IMR-90 (cell line): ENCODE measurements around the gene TBC1D4. TPM values are rescaled to one million over a fixed set of nuclear protein-coding genes. Genes with fewer than 3 reads are reported as not detected.

ENCODE experiments used
- ATAC-seq: fragments of 200-7000 bp; cut with Tn5 transposase; 2 replicates; pipeline ENCODE4 v1.9.1; 2020; ENCODE audit warnings: low read depth, mild to moderate bottlenecking, moderate library complexity
- BruUV-seq: library from RNA; stranded (reverse); fragments of 400-500 nt; replicated peaks from 2 replicates; lab custom pipeline; 2021; lab: Mats Ljungman, UMichigan
- CTCF ChIA-PET: fragments of 300-600 bp; formaldehyde crosslinking; extraction: SDS; loops from one replicate; lab custom pipeline; 2021; ENCODE audit warnings: antibody characterized with exemption; lab: Yijun Ruan, JAX
- POLR2A ChIA-PET: fragments of 300-600 bp; sonication (Branson Sonifier 250); formaldehyde crosslinking; loops from one replicate; lab custom pipeline; 2022; ENCODE audit warnings: antibody characterized with exemption; ENCODE audit not compliant: unreplicated experiment; lab: Charles Lee
- DNase-seq: peaks from one replicate; pipeline ENCODE4 v3.0.0; 2013
- H2AFZ ChIP-seq: replicated peaks from 2 replicates; pipeline ENCODE3; 2013; ENCODE audit warnings: low read length, mild to moderate bottlenecking; ENCODE audit not compliant: poor library complexity
- H2AK5ac ChIP-seq: 2 replicates; pipeline ENCODE4 v1.6.1; 2013; ENCODE audit warnings: low read depth, low read length, inconsistent platforms
- H2AK9ac ChIP-seq: replicated peaks from 2 replicates; pipeline ENCODE3; 2013; ENCODE audit warnings: mild to moderate bottlenecking, low read depth, low read length, moderate library complexity; ENCODE audit not compliant: poor library complexity
- H2BK120ac ChIP-seq: 2 replicates; pipeline ENCODE4 v1.6.1; 2013; ENCODE audit warnings: low read depth, low read length, inconsistent platforms
- H2BK15ac ChIP-seq: 3 replicates; pipeline ENCODE4 v1.6.1; 2013; ENCODE audit warnings: low read depth, low read length, inconsistent platforms
- H2BK20ac ChIP-seq: 2 replicates; pipeline ENCODE4 v1.6.1; 2013; ENCODE audit warnings: low read depth, mild to moderate bottlenecking, inconsistent platforms, low read length, moderate library complexity
- H2BK5ac ChIP-seq: 2 replicates; pipeline ENCODE4 v1.6.1; 2013; ENCODE audit warnings: mild to moderate bottlenecking, low read depth, low read length, inconsistent platforms; ENCODE audit not compliant: poor library complexity, severe bottlenecking
- H3K14ac ChIP-seq: replicated peaks from 2 replicates; pipeline ENCODE4 v1.6.1; 2013; ENCODE audit warnings: low read depth, low read length, inconsistent platforms
- H3K18ac ChIP-seq: 2 replicates; pipeline ENCODE4 v1.6.1; 2013; ENCODE audit warnings: low read depth, low read length, control low read depth
- H3K23ac ChIP-seq: 2 replicates; pipeline ENCODE4 v1.6.1; 2013; ENCODE audit warnings: low read depth, low read length, inconsistent platforms
- H3K27ac ChIP-seq: 2 replicates; pipeline ENCODE4 v1.5.1; 2013; ENCODE audit warnings: mild to moderate bottlenecking, control low read depth, low read length; ENCODE audit not compliant: insufficient read depth
- H3K27me3 ChIP-seq: 2 replicates; pipeline ENCODE4 v1.6.1; 2013; ENCODE audit warnings: low read length; ENCODE audit not compliant: control insufficient read depth, insufficient read depth
- H3K36me3 ChIP-seq: 2 replicates; pipeline ENCODE4 v1.6.1; 2013; ENCODE audit warnings: low read length, mixed read lengths; ENCODE audit not compliant: control insufficient read depth, insufficient read depth
- H3K4ac ChIP-seq: 2 replicates; pipeline ENCODE4 v1.6.1; 2013; ENCODE audit warnings: low read depth, low read length, inconsistent platforms
- H3K4me1 ChIP-seq: 2 replicates; pipeline ENCODE4 v1.6.1; 2013; ENCODE audit warnings: low read length, mixed read lengths; ENCODE audit not compliant: control insufficient read depth, insufficient read depth
- H3K4me2 ChIP-seq: 2 replicates; pipeline ENCODE4 v1.6.1; 2013; ENCODE audit warnings: low read depth, mild to moderate bottlenecking, control low read depth, low read length, moderate library complexity
- H3K4me3 ChIP-seq: 2 replicates; pipeline ENCODE4 v1.5.1; 2013; ENCODE audit warnings: low read depth, mild to moderate bottlenecking, control low read depth, low read length, moderate library complexity; ENCODE audit not compliant: insufficient read depth
- H3K56ac ChIP-seq: 2 replicates; pipeline ENCODE4 v1.6.1; 2013; ENCODE audit warnings: low read length, inconsistent platforms; ENCODE audit not compliant: insufficient read depth; ENCODE audit errors: extremely low read depth
- H3K79me1 ChIP-seq, 2 experiments: 2 replicates each; pipeline ENCODE4 v1.6.1; 2013; ENCODE audit warnings: low read length in 2 of 2, inconsistent platforms in 1 of 2, low read depth in 1 of 2
- H3K9ac ChIP-seq: 2 replicates; pipeline ENCODE4 v1.6.1; 2013; ENCODE audit warnings: low read depth, low read length, control low read depth
- H3K9me1 ChIP-seq: 2 replicates; pipeline ENCODE4 v1.6.1; 2013; ENCODE audit warnings: low read length, inconsistent platforms; ENCODE audit not compliant: insufficient read depth
- H3K9me3 ChIP-seq: 2 replicates; pipeline ENCODE4 v1.6.1; 2013; ENCODE audit warnings: low read length; ENCODE audit not compliant: control insufficient read depth, insufficient read depth
- H4K20me1 ChIP-seq: 2 replicates; pipeline ENCODE4 v1.6.1; 2013; ENCODE audit warnings: low read length, inconsistent platforms; ENCODE audit not compliant: insufficient read depth
- H4K5ac ChIP-seq: 2 replicates; pipeline ENCODE4 v1.6.1; 2013; ENCODE audit warnings: mild to moderate bottlenecking, low read depth, low read length, control low read depth
- H4K8ac ChIP-seq, 2 experiments: 2 replicates each; pipeline ENCODE4 v1.6.1; 2013; ENCODE audit warnings: low read depth in 2 of 2, low read length in 2 of 2, control low read depth in 1 of 2, inconsistent platforms in 1 of 2
- H4K91ac ChIP-seq: 2 replicates; pipeline ENCODE4 v1.6.1; 2013; ENCODE audit warnings: low read depth, low read length, inconsistent platforms; ENCODE audit not compliant: insufficient read depth
- BHLHE40 ChIP-seq: fragments of 150-350 bp; IDR thresholded peaks from 2 replicates; pipeline ENCODE4 v1.6.1; 2016; ENCODE audit warnings: mild to moderate bottlenecking, low read depth, low read length
- CHD1 ChIP-seq: IDR thresholded peaks from 2 replicates; pipeline ENCODE4 v1.6.1; 2012; ENCODE audit warnings: low read depth, low read length, improper control_type of control experiment
- FOS ChIP-seq: fragments of 150-350 bp; IDR thresholded peaks from 2 replicates; pipeline ENCODE4 v1.6.1; 2016; ENCODE audit warnings: low read depth, low read length
- RFX5 ChIP-seq: IDR thresholded peaks from 2 replicates; pipeline ENCODE4 v1.8.0; 2012; ENCODE audit warnings: low read depth, mild to moderate bottlenecking, low read length, moderate library complexity
- SMC3 ChIP-seq: fragments of 150-350 bp; IDR thresholded peaks from 2 replicates; pipeline ENCODE4 v1.6.1; 2016; ENCODE audit warnings: low read depth, mild to moderate bottlenecking, antibody characterized with exemption, low read length, moderate library complexity
- WGBS, 2 experiments: methylation state at CpG; one replicate each; pipeline versions ENCODE4 v1.1.5 to v1.1.7; 2013; ENCODE audit warnings: missing lambda C conversion rate in 2 of 2; ENCODE audit not compliant: insufficient read length in 1 of 2; ENCODE audit errors: extremely low coverage in 2 of 2; 5-methylcytosine and 5-hydroxymethylcytosine counted together
- dilution Hi-C: fragments of 300-500 bp; cut with HindIII; formaldehyde crosslinking; loops from one replicate; pipeline ENCODE4 v1.14.3; 2018; ENCODE audit warnings: low sequenced_read_pairs; ENCODE audit not compliant: unreplicated experiment
- in situ Hi-C: fragments of 300-500 bp; cut with MboI; formaldehyde crosslinking; loops from 3 replicates; pipeline ENCODE4 v1.14.3; 2019; ENCODE audit warnings: low sequenced_read_pairs, inconsistent platforms, mixed read lengths
- intact Hi-C: fragments of 100-400 bp; cut with micrococcal nuclease; formaldehyde crosslinking; loops from 2 replicates; pipeline ENCODE4 v1.10.0; 2022
- polyA plus RNA-seq, 3 experiments: library from polyadenylated mRNA; depleted of rRNA; stranded (reverse); fragments of >200 nt; gene quantifications; 2 replicates each; pipeline ENCODE4 v1.2.3, GENCODE V29; 2012; ENCODE audit warnings: low replicate concordance in 1 of 3
- total RNA-seq: library from RNA; depleted of rRNA; stranded (reverse); fragments of >200 nt; gene quantifications from 2 replicates; pipeline ENCODE4 v1.2.3, GENCODE V29; 2012
- TF ChIP-seq, protein P1 (sequence below): fragments of 150-350 bp; IDR thresholded peaks from 2 replicates; pipeline ENCODE4 v1.6.1; 2016; ENCODE audit warnings: low read depth, mild to moderate bottlenecking, low read length, moderate library complexity, borderline replicate concordance
- TF ChIP-seq, protein P2 (sequence below): fragments of 150-350 bp; IDR thresholded peaks from 2 replicates; pipeline ENCODE4 v1.6.1; 2017; ENCODE audit warnings: mild to moderate bottlenecking, antibody characterized with exemption, low read length, low read depth

TBC1D4 gene
- total and polyA plus RNA-seq, 2 of the 4 experiments (the other 2 are of a cell fraction) = 7.5 to 22.8 TPM

DNA sequence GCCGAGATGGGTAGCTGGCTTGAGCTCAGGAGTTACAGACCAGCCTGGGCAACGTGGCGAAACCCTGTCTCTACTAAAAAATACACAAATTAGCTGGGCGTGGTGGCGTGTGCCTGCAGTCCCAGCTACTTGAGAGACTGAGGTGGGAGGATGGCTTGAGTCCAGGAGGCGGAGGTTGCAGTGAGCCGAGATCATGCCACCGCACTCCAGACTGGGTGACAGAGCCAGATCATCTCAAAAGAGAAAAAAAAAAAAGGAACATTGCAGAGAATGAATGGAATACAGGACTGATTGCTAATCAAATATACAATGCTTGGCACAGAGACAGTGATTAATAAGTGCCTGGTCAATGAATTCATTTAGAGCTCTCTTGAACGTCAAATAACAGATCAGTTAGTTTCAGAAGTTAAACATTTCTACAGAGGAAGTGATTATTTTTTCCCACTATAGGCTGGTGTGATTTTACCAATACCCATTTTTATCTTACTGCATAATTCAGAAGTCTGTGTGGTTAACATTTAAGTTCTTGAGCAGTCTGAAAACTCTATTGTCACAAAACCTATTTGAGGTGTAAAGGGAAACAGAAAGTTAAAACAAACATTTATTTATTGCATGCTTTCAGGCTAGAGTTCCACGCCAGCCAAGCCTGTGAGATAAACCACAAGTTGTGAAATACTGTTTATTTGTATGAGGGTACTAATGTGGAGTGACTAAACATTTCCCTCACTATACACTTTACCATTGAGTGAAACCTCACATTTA lies 7.7 kb upstream of the TBC1D4 start (continued):
- no peak for TF ChIP-seq CHD1

DNA sequence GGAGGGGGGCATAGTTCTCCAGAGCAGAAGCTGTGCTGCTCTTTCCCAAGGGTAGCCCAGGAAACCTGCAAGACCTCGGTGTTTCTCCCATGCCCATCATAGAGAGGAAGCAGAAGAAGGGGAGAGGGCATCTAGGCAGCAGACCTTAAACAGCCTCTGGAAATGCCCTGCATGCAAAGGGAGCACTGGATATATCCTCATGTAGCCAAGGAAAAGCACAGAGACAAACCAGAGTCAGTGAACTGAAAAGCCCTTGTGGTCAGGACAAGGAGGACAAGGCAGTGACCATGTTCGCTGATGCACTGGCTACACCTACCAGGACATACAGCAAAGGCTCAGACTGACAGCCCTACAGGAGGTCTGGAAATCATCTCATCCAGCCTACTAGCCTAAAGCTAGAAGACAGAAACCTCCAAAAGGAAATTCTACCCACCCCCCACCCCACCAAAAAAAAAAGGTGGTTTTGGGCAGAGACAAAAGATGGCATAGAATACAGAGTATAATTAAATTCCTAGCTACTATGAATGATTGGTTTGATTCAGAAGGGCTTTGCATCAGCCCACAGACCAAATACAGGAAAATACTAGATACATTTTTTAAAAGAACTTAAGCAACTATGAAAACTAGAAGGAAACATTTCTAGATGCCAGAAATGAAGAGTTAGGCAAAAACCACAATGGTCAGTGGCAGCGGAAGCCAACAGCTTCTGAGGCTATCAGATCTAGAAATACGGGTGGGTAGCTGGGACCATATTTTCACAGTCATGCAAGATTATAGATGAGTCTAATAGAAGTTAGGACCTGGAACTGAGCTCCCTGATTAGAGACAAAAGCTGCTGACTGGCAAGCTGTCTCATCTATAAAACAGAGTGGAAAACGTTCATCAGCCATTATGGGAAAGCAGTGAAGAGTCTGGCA lies 4.4 kb upstream of the TBC1D4 start:
- H3K18ac ChIP-seq = no peak overlapping the region
- H2BK120ac ChIP-seq = peak overlapping the region; percentile 49; the same call in 1 of the 2 replicates
- H4K91ac ChIP-seq = no peak overlapping the region
- in situ Hi-C loops (no loop called here), intact Hi-C loops (no loop called here), dilution Hi-C loops (no loop called here)
- H3K27me3 ChIP-seq = no peaks in the 10 kb centered on the region
- no peak overlapping the region for H2AFZ ChIP-seq
- H3K23ac ChIP-seq = no peak overlapping the region
- H2AK9ac ChIP-seq = no peak overlapping the region
- H2BK20ac ChIP-seq = peak overlapping the region; percentile 57
- no peak overlapping the region for H3K4me2 ChIP-seq
- BruUV-seq = no TSS peak
- H4K5ac ChIP-seq = no peak overlapping the region
- no peaks in the 10 kb centered on the region for H4K20me1 ChIP-seq
- 0 out of 2 replicates have a peak, but pooled peaks cover 4% of the 10 kb centered on the region for H3K9me1 ChIP-seq
- no peak for DNase-seq
- H3K9me3 ChIP-seq = no peaks in the 10 kb centered on the region
- no peak overlapping the region for H2BK5ac ChIP-seq
- 100% methylated on average over 2 of the region's 5 CpGs; no CpG with 5 or more reads in 1 of the 2 experiments for WGBS, 2 experiments
- no peaks in the 10 kb centered on the region for H3K79me1 ChIP-seq
- no peak overlapping the region for H3K56ac ChIP-seq
- ATAC-seq = no peak
- no peak overlapping the region for H3K4me3 ChIP-seq
- H2AK5ac ChIP-seq = peak overlapping the region; percentile 44; the same call in 1 of the 2 replicates
- no peak overlapping the region; the same call in 1 of the 2 replicates for H3K14ac ChIP-seq
- no peak overlapping the region for H3K9ac ChIP-seq
- TF ChIP-seq, protein P1, sequence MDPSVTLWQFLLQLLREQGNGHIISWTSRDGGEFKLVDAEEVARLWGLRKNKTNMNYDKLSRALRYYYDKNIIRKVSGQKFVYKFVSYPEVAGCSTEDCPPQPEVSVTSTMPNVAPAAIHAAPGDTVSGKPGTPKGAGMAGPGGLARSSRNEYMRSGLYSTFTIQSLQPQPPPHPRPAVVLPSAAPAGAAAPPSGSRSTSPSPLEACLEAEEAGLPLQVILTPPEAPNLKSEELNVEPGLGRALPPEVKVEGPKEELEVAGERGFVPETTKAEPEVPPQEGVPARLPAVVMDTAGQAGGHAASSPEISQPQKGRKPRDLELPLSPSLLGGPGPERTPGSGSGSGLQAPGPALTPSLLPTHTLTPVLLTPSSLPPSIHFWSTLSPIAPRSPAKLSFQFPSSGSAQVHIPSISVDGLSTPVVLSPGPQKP = no peak
- no peak for TF ChIP-seq FOS
- TF ChIP-seq RFX5 = no peak
- TF ChIP-seq SMC3 = no peak
- TF ChIP-seq, protein P2, sequence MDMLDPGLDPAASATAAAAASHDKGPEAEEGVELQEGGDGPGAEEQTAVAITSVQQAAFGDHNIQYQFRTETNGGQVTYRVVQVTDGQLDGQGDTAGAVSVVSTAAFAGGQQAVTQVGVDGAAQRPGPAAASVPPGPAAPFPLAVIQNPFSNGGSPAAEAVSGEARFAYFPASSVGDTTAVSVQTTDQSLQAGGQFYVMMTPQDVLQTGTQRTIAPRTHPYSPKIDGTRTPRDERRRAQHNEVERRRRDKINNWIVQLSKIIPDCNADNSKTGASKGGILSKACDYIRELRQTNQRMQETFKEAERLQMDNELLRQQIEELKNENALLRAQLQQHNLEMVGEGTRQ = no peak
- TF ChIP-seq BHLHE40 = no peak
- peaks cover 3% of the 10 kb centered on the region; the same call in 1 of the 2 replicates for H3K4me1 ChIP-seq
- CTCF ChIA-PET = interaction anchor here (0.6 to 1.3 kb wide), 2 partner anchors 121 to 184 kb away, joined by 3 to 5 read pairs; no protein-coding TSS in a partner anchor
- POLR2A ChIA-PET = no interaction called here
- peak overlapping the region; percentile 46; the same call in 1 of the 2 replicates for H3K4ac ChIP-seq
- no peak overlapping the region for H3K27ac ChIP-seq
- no peak overlapping the region for H4K8ac ChIP-seq
- H2BK15ac ChIP-seq = 0 out of 3 replicates have a peak overlapping the region, but pooled peaks have one; percentile 45
- no peaks in the 10 kb centered on the region for H3K36me3 ChIP-seq
